Colon (tissue), 2 donors: ENCODE measurements around the gene CSRP1.
"Not testable (repeated sequence)": the region's sequence is repeated elsewhere in the genome, so short reads cannot be mapped to it uniquely, and the experiment has no call there.

Experiments used
- FAIRE-seq: peaks from 2 replicates; lab custom pipeline; 2012; peaks lifted over from hg19 to GRCh38; lab: Jason Lieb, UNC
- donor health status: control.
- donor health status: control.

CSRP1 gene

DNA sequence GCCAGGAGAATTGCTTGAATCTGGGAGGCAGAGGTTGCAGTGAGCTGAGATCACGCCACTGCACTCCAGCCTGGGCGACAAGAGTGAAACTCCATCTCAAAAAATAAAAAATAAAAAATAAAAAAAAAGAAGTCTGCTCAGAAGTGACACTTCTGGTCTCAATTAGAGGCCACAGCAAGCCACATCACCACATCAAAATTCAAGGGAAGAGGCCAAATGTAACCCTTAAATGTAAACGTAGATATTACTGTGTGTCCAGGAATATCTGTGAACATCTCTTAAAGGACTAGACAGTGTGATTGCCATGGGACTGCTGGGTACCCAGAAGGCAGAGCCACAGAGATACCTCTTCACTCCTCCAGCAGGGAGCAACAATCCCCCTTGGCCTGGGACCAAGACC is 28.3 kb downstream of the CSRP1 start:
- FAIRE-seq: not testable (repeated sequence)

DNA sequence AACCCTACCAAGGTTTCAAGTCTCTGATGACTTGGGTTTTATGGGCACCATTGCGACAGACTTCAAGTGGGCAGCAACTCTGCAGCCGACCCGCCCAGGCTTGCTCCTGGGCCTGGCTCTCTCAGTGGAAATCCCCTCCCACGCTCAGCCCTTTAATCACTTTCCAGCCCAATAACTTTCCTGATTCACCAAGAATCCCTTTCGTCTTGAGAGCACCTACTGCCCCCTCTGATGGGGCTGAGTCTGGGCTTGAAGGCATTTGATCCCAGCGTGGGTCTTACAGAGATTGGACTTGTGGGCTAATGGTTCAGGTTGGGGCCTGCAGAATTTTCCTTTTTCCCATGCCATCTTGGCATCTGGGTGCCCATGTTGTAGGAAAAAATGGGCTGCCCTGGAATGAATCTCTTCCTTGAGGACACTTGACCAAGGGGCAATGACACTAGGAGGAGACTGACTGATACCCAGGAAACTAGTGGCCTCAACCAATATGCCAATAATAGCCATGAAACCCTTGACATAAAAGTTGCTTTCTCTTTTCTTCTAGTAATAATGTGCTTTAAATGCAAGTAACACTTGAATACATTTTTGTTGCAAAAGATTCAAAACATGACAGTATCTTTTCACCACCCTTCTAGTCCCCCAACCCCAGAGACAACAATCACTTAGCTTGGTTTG is 30.1 kb downstream of the CSRP1 start:
- FAIRE-seq: no peak

- no peak for FAIRE-seq
These were observed 30.8 kb downstream of the CSRP1 start for GRCh38 chr1:201475915-201476669.

GRCh38 chr1:201475130-201475529 is 31.8 kb downstream of the CSRP1 start:
- FAIRE-seq: no peak

DNA sequence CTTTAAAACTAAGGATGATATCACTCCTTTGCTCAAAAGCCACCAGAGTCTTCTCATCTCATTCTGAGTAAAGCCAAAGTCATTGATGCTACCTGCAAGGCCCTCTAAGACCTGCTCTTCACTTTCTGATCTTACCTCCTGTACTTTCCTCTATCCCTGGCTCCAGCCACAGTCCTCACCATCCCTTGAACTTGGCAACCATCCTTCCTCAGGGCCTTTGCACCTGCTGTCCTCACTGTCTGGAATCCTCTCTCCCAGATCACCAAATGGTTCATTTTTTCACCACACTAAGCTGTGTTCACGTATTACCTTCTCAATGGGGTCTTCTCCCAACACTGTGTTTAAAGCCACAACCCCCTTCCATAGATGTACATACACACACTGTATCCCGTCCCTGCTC is 33.6 kb downstream of the CSRP1 start:
- FAIRE-seq: no peak

GRCh38 chr1:201472321-201472720 is 34.6 kb downstream of the CSRP1 start:
- not testable (repeated sequence) for FAIRE-seq

GRCh38 chr1:201471772-201472171 is 35.2 kb downstream of the CSRP1 start:
- no peak for FAIRE-seq

DNA sequence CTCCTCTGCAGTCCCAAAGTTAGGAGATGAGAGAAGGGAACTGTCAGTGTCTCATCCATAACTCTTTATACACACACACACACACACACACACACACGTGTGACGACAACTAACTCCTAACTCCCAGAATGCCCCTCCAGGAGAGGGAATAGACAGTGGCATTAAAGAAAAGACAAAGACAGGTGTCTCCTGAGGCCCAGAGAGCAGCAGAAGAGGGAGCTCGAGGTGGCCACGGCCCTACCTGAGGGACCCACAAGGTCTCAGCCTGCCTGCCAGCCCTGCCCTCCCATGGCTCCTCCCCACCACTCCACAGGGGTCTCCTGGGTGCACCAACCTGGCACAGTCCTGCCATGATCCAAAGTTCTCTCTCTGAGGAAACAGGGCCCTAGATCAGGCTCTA is 36.3 kb downstream of the CSRP1 start:
- no peak for FAIRE-seq

GRCh38 chr1:201469645-201470074 is 37.3 kb downstream of the CSRP1 start:
- no peak for FAIRE-seq

GRCh38 chr1:201468844-201469644 is 37.9 kb downstream of the CSRP1 start, which contains the start of gene PHLDA3:
Gene PHLDA3 (minus strand): TSS chr1:201469188. CDS start chr1:201468786, 402 bp downstream.
- FAIRE-seq: no peak

GRCh38 chr1:201468501-201468843 is 38.5 kb downstream of the CSRP1 start:
- no peak for FAIRE-seq

DNA sequence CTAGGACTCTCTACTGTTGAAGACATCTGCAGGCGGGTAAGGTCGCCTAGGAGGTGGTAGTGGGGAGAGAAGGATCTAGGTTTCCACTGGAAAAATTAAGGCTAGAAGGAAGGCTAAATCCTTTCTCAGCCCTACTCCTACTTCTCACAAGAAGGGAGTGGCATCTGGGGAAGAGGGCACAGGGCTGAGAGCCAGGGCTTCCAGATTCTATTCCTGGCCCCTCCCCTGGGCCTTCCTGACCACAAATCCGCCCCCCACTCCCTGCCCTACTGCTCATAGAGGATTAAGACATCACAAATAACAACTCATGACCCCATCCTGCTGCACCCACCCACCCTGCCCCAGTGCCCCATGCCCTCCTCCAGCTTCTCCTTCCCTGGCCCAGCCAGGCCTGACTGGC is 40.4 kb downstream of the CSRP1 start:
- FAIRE-seq: no peak

- FAIRE-seq: no peak
These were observed 41.1 kb downstream of the CSRP1 start for GRCh38 chr1:201465698-201466290.

DNA sequence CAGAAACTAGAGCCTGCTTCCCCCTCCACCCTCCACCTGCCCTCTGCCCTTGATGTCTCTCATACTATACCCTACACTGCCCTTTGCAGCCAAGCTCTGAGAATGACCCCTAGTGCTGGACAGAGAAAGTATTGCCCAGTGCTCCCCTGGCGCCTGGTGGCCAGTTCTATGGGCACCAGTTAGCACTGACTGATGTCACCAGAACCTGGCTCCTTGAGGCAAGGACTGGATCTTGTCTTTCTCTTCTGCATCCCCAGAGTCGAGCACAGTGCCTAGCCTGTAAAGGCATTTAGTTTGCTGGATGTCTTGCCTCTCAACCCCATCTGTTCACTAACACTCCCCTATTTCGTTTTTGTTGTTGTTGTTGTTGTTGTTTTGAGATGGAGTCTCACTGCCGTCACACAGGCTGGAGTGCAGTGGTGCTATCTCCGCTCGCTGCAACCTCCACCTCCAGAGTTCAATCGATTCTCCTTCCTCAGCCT is 43.8 kb downstream of the CSRP1 start:
- FAIRE-seq: no peak

DNA sequence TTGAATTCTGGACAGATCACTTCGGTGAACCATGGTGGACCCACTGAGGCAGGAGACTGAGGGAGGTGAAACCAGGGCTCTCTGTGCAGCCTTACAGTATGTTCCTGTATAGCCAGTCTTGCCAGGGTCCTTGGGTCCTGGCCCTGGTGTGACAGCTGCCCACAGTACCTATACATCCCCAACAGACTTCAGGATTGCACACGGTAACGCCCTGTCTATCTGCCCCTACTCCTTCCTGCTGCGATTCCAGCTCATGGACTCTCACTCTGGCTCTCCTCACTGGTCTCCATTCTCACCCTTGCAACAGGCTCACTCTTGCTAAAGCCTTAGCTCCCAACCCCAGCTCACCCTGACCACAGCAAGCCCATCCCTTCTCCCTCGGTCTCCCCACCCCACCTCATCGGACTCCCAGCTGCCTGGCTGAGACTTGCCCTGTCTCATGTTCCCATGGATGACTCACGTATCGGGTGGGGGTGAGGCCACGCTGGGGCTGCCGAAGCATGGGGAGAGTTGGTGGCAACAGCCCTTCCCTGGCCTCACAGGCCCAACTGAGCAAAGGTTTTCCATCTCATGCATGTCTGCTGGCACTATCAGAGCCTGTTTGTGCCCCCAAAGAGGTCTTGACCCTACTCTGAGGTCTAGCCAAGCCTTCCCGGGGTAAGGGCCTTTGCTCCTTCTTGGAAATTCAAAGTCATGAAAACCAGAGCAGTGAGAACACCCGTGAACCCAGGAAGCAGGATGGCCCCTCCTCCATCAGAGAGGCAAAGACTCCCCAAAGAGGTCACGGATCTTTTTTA is 45.1 kb downstream of the CSRP1 start:
- FAIRE-seq: no peak

GRCh38 chr1:201460814-201461644 is 45.9 kb downstream of the CSRP1 start:
- no peak for FAIRE-seq

GRCh38 chr1:201459775-201460174 is 47.1 kb downstream of the CSRP1 start:
- no peak for FAIRE-seq

GRCh38 chr1:201459052-201459451 is 47.9 kb downstream of the CSRP1 start:
- no peak for FAIRE-seq

- no peak for FAIRE-seq
These were observed 49.4 kb downstream of the CSRP1 start for GRCh38 chr1:201457508-201457960.

GRCh38 chr1:201456499-201457309 is 50.2 kb downstream of the CSRP1 start:
- FAIRE-seq: no peak
